Activated T-helper 17 cell treated with anti-CD3 and anti-CD28 coated beads, Interleukin-2, amount 50 U/mL, for 72 hours (primary cell): ENCODE results near the gene BAHCC1. TPM values are rescaled to one million over a fixed set of nuclear protein-coding genes. Genes with fewer than 3 reads are reported as not detected.

Source experiments
- ATAC-seq: fragments of 150-1000 bp; cut with Tn5 transposase; replicated peaks from 2 replicates; pipeline ENCODE4 v1.10.0; 2021; ENCODE audit warnings: mild to moderate bottlenecking, moderate library complexity
- H3K27ac Mint-ChIP-seq: one replicate; pipeline ENCODE4 v1.8.0; 2022; ENCODE audit warnings: mixed read lengths
- H3K27me3 Mint-ChIP-seq: one replicate; pipeline ENCODE4 v1.8.0; 2022; ENCODE audit warnings: mixed read lengths
- H3K36me3 Mint-ChIP-seq: one replicate; pipeline ENCODE4 v1.8.0; 2022; ENCODE audit warnings: low read depth, mild to moderate bottlenecking, mixed read lengths
- H3K4me1 Mint-ChIP-seq: one replicate; pipeline ENCODE4 v1.8.0; 2022; ENCODE audit warnings: mixed read lengths
- H3K4me3 Mint-ChIP-seq: one replicate; pipeline ENCODE4 v1.8.0; 2022; ENCODE audit warnings: mild to moderate bottlenecking, mixed read lengths
- H3K9me3 Mint-ChIP-seq: one replicate; pipeline ENCODE4 v1.8.0; 2022; ENCODE audit warnings: mixed read lengths
- total RNA-seq, 2 donors: library from RNA; stranded (reverse); gene quantifications; one replicate each; pipeline ENCODE4 v1.2.3, GENCODE V29; 2022

The BAHCC1 gene
- total RNA-seq, 2 donors from 2014 or later, result 0.26 TPM; not detected in 1

DNA sequence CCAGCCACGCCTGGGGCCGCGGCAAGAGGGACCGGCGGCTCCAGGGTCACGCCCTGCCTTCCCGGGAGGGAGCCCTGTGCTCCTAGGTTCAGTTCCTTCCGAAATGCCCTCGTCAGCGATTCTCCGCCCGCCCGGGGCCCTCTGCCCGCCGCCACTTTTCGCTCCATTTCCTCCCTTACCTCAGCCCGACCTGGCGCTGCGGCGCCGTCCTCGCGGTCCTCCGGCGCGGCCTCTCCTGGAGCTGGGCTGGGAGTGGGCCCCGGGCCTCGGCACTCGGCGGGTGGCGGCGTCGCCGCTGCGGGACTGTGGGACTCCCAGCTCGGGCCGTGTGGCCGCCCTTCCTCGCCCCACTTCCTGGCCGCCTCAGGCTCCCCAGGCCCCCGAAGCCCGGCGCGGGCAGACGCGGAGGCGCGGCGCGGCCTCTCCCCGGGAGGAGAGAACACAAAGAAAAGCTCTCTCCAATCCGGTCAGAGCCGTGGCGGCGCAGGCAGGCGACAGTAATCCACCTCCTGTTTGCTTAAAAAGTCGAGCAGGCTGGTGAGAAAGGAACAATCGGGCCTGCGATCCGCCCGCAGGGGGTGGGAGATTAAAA lies 1.6 kb downstream of the BAHCC1 start:
- Mint-ChIP-seq H3K4me3 (no peak overlapping the region), H3K9me3 (no peaks in the 10 kb centered on the region), H3K4me1 (peaks cover 8% of the 10 kb centered on the region), H3K36me3 (peaks cover 24% of the 10 kb centered on the region), H3K27me3 (peaks cover 43% of the 10 kb centered on the region), H3K27ac (no peak overlapping the region)
- no peak for ATAC-seq

DNA sequence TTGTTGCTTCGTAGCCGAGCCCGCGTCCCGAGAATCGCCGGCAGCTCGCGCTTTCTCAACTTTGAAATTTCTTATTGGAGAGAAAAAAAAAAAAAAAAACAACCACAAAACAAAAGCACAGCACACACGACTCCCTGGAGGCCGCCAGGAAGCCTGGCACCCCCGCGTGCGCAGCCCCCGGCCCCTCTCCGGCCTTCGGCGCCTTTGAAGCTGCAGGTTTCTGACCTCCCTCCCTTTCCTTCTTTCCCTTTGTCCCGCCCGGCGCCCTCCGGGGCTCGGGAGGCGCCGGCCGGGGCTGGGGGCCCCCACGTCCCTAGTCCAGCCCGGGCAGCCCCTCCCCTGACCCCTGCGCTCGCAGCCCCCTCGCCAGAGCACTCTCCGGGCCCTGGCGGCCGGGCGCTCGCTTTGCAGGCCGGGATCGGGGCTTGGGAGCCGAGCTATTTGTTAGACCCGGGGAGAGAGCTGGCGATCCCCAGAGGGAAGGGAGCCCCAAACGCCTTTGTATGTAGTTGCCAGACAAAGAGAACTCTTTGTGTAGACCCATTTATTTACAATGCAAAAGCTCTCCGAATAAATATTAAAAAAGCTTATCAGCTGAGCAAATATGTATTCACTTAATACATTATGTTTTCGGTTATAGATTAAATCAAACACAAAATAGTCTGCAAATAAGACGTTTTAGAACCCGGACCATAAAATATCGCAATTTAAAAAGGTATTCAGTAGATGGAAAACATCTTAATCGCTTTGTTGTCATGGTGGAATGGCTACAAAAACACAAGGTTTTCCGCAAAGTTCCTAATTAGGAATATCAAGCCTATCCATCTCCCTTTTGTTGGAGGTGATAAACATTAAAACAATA lies 2.3 kb downstream of the BAHCC1 start:
- H3K4me1 Mint-ChIP-seq, result peaks cover 8% of the 10 kb centered on the region
- no peaks in the 10 kb centered on the region for H3K9me3 Mint-ChIP-seq
- peaks cover 24% of the 10 kb centered on the region for H3K36me3 Mint-ChIP-seq
- ATAC-seq, result no peak
- H3K27me3 Mint-ChIP-seq, result peaks cover 43% of the 10 kb centered on the region
- H3K4me3 Mint-ChIP-seq, result peak overlapping the region; percentile 79
- H3K27ac Mint-ChIP-seq, result peak overlapping the region; percentile 28

DNA sequence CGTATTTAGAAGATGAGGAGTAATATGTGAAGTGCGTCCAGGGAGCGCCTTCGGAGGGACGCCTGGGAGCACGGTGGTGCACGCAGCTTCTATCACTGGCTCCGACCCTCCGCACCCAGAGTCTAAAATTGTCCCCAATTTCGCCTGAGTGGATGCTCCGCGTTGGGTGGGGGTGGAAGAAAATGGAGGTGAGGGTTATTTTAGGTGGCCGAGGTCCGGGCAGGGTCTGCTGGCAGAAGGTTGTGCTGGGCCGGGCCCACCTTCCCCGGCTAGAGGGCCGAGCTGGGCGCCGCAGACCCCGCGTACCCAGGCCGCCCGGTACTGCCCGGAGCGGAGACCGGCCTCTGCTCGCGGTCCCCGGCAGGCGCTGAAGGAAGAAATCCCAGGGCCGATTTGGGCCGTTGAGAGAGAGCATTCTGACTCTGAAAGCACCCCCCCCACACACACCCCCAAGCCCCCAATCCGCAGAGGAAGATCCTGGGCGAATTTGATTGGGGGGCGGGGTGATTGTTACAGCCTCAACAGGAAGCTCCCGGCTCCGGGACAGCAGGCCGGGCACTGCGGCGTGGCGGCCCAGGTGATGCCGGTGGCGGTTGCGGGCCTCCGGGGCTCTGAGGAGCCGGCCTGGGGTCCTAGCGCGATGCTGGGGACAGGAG lies 3.0 kb downstream of the BAHCC1 start:
- Mint-ChIP-seq H3K36me3 (peaks cover 24% of the 10 kb centered on the region), H3K27me3 (peaks cover 50% of the 10 kb centered on the region), H3K27ac (peak overlapping the region; percentile 28), H3K4me1 (peaks cover 8% of the 10 kb centered on the region), H3K9me3 (no peaks in the 10 kb centered on the region), H3K4me3 (peak overlapping the region; percentile 79)
- ATAC-seq, result no peak

DNA sequence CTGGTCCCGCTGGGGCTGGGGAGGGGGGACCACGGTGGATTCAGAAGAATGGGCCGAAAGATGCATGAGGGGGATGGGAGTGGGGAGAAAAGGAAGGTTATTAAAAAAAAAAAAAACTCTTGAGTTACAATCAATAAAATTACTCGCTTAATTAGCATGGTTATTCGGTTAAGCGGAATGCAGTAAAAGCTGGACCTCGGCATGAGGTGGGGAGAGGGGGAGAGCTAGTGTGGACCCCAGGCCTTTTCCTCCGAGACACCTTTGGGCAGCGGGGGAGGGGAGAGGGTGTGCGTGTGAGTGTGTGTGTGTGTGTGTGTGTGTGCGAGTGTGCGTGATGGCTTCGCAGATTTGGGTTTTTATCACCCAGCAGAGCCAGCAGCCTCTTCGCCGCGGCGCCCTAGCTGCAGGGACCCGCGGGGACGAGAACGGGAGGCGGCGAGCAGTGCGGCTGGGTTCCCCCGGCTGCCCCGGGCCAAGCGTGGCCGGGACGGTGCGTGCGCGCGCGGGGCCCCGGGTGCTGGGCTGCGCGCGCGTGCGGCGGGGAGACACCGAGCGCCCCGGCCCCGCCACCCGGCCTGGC lies 3.7 kb downstream of the BAHCC1 start:
- H3K4me1 Mint-ChIP-seq, result peaks cover 8% of the 10 kb centered on the region
- H3K27ac Mint-ChIP-seq, result no peak overlapping the region
- H3K4me3 Mint-ChIP-seq, result peak overlapping the region; percentile 79
- H3K9me3 Mint-ChIP-seq, result no peaks in the 10 kb centered on the region
- no peak for ATAC-seq
- peaks cover 23% of the 10 kb centered on the region for H3K36me3 Mint-ChIP-seq
- peaks cover 50% of the 10 kb centered on the region for H3K27me3 Mint-ChIP-seq

DNA sequence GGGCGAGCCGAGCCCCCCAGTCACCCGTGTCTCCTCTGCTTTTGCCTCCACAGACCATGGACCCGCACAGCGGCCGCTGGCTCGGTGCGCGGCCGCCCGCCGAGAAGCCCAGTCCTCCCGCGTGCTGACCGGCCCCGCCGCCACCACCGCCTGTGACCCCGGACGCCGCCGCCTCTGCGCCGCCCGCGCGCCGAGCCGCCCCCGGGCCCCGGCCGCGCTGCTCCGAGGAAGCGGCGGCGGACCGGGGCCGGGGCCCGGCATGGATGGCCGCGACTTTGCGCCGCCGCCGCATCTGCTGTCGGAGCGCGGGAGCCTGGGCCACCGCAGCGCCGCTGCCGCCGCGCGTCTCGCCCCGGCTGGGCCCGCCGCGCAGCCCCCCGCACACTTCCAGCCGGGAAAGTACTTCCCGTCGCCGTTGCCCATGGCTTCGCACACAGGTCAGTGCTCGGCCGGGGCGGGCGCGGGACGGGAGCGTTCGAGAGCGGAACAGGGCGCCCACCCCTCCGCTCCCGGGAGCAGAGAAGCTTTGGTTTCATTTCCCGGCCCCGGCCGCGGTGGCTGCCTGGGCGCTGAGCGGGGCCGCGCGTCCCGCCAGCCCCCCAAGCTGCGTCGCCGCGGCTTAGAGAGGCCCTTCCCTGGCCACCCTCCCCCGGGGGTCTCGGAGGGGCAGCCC lies 4.4 kb downstream of the BAHCC1 start:
- no peaks in the 10 kb centered on the region for H3K9me3 Mint-ChIP-seq
- ATAC-seq, result no peak
- no peak overlapping the region for H3K27ac Mint-ChIP-seq
- H3K4me1 Mint-ChIP-seq, result peaks cover 8% of the 10 kb centered on the region
- peak overlapping the region; percentile 60 for H3K4me3 Mint-ChIP-seq
- peaks cover 48% of the 10 kb centered on the region for H3K27me3 Mint-ChIP-seq
- peaks cover 17% of the 10 kb centered on the region for H3K36me3 Mint-ChIP-seq

DNA sequence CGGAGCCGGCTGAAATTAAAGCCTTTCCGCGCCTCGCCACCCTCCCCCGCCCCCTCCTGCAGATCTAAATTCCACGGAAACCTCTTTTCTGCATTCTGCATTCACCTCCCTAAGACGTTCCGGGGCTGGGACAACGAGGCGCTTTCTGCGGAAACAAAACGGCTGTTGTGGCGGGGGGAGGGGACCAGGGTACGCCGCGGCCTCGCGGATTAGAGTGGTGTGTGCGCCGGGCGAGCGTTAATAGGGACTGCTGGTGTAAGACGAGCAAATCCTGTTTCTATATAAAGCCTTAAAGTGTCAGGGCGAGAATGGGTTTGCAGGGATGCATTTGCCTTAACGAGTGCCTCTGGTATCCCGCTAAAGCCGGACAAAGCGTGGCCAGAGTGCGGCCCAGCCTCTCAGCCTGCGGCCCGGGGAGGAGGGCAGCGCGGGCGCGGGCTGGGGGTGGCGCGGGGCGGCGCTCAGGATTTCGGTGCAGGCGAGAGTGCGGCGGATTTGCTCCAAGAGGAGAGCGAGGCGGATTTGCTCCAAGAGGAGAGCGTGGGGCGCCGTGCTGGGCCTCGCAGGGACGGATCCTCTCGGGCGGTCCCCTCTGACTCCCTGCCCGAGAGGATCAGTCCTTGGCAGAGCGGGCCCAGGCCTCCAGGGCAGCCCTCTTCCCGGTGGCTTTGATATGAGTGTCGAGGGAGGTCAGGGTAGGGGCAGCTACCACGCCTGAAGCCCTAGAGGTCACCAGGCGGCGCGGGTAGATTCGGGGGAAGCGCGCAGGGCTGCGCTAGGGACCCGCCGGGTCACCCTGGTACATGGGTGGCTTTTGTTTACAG lies 5.1 kb downstream of the BAHCC1 start:
- H3K27me3 Mint-ChIP-seq, result peaks cover 44% of the 10 kb centered on the region
- no peak overlapping the region for H3K27ac Mint-ChIP-seq
- H3K36me3 Mint-ChIP-seq, result peaks cover 12% of the 10 kb centered on the region
- ATAC-seq, result no peak
- peak overlapping the region; percentile 60 for H3K4me3 Mint-ChIP-seq
- no peaks in the 10 kb centered on the region for H3K9me3 Mint-ChIP-seq
- peaks cover 4% of the 10 kb centered on the region for H3K4me1 Mint-ChIP-seq

DNA sequence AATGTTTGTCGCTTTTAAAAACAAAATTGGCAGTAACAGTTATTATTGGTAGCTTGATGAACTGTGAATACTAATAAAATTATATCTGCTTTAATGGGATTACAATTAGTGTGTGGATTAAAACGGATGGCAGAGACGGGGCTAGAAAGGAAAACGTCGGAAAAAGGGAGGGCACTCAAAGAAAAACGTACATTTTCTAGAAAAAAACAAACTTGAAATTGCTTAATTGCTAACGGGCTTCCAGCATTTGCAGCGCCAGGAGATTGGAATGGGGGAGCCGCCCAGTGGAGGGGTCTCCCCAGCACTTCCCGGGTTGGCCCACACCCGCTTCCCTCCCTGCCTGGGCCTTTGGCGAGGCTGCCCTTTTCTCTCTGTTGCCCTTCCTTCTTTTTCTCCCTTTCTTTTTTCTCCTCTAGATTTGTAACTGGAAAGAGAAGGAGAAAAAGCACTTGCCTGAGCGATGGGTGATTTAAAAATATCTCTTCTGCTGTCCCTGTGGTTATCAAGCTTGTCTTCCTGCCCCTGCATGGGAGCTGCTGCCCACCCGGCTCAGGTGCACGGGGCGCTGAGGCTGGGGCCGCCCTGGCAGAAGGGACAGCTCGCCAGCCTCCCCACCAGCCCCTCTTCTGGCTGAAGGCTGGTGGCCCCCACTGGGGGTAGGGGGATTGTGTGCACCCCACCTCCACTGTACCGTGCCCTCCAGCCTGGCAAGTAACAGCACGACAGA lies 5.9 kb downstream of the BAHCC1 start:
- no peak overlapping the region for H3K4me3 Mint-ChIP-seq

DNA sequence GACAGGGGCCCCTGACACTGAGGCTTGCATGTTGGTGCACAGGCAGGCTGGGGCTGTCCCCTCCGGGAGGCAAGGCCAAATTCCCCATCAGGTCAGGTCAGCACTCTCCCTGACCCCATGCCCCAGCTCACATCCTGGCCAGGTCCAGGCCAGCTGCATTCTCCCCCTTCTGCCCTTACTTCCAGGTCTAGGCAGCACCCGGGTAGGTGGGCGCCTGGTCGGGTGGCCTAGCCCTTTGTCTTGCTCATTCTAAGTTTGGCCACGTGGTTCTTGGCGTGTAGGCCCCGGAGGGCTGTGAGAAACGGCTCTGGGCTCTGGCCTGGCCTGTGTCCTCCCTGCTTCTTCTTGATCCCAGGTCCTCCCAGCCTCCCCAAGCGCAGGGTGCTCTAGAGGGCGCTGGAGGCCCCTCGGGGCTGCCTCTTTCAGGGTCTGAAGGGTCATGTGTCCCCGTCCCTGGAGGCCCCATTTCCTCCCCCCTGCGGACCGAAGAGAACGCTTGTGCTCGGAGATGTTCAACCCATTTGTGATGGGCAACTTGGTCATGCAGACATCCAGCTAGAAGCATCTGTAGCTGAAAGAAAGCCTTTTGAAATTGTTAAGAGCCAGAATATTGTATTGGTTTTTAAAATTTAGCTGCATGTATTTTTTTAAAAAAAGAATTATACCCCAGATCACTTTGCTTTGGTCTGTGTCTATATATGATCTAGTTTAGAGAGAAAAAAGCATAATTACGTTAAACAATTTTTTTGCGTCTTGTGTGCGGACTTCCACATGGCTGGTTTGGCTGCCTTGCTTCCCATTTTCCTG lies 6.7 kb downstream of the BAHCC1 start:
- H3K4me3 Mint-ChIP-seq, result no peak overlapping the region
- H3K27me3 Mint-ChIP-seq, result peaks cover 52% of the 10 kb centered on the region
- H3K27ac Mint-ChIP-seq, result no peak overlapping the region
- H3K9me3 Mint-ChIP-seq, result no peaks in the 10 kb centered on the region
- no peak for ATAC-seq
- H3K36me3 Mint-ChIP-seq, result peaks cover 11% of the 10 kb centered on the region
- H3K4me1 Mint-ChIP-seq, result peaks cover 4% of the 10 kb centered on the region

More for the DNA sequence above, 5.9 kb downstream of the BAHCC1 start:
- no peaks in the 10 kb centered on the region for H3K9me3 Mint-ChIP-seq
- H3K36me3 Mint-ChIP-seq, result peaks cover 11% of the 10 kb centered on the region
- peaks cover 4% of the 10 kb centered on the region for H3K4me1 Mint-ChIP-seq
- no peak for ATAC-seq
- peaks cover 52% of the 10 kb centered on the region for H3K27me3 Mint-ChIP-seq
- no peak overlapping the region for H3K27ac Mint-ChIP-seq

DNA sequence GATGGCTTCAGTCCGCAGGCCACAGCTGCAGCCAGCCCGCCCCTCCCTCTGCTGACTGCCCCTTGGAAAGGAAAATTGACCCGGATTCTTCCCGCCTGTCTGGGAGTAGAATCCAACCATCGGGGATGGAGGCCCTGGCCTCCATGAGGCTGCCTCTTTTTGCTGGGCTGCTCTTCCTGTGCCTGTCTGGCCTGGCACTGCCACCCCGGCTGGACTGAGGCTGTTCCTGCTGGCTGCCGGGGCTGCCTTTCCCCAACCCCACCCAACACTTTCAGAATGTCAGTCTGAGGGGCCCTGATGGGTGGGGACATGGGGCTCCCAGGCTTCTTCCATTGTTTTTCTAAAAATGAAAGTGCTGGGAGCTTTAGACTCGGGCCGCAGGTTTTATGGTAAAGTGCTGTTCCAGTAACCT lies 7.3 kb downstream of the BAHCC1 start:
- Mint-ChIP-seq H3K27ac (no peak overlapping the region), H3K36me3 (peaks cover 11% of the 10 kb centered on the region), H3K27me3 (peaks cover 52% of the 10 kb centered on the region), H3K4me1 (peaks cover 4% of the 10 kb centered on the region), H3K4me3 (no peak overlapping the region), H3K9me3 (no peaks in the 10 kb centered on the region)
- no peak for ATAC-seq

DNA sequence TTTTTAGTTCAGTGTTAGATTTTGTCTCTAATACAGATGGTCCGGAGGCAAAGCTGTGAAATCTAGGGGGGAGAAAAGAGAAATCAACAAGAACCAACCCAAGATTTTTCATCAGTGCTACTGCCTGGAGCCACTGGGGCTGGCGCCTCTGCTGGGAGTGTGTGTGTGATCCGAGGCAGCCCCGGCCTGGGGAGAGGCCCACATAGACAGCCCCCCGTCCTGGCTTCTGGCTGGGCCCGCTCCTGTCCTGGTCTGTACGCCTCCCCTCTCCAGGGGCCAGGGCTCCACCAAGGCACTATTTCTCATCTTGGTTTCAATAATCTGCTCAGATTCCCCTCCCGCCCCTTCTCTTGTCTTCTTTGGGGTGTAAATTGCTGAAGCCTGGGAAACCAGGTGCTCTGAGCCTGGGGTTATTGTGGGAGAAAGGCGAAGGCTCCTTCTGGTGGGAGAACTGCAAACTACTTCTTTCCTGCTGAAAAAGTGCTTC lies 7.8 kb downstream of the BAHCC1 start:
- H3K9me3 Mint-ChIP-seq, result no peaks in the 10 kb centered on the region
- H3K27ac Mint-ChIP-seq, result no peak overlapping the region
- no peak overlapping the region for H3K4me3 Mint-ChIP-seq
- H3K4me1 Mint-ChIP-seq, result peaks cover 4% of the 10 kb centered on the region
- H3K27me3 Mint-ChIP-seq, result peaks cover 52% of the 10 kb centered on the region
- ATAC-seq, result no peak
- H3K36me3 Mint-ChIP-seq, result peaks cover 7% of the 10 kb centered on the region

DNA sequence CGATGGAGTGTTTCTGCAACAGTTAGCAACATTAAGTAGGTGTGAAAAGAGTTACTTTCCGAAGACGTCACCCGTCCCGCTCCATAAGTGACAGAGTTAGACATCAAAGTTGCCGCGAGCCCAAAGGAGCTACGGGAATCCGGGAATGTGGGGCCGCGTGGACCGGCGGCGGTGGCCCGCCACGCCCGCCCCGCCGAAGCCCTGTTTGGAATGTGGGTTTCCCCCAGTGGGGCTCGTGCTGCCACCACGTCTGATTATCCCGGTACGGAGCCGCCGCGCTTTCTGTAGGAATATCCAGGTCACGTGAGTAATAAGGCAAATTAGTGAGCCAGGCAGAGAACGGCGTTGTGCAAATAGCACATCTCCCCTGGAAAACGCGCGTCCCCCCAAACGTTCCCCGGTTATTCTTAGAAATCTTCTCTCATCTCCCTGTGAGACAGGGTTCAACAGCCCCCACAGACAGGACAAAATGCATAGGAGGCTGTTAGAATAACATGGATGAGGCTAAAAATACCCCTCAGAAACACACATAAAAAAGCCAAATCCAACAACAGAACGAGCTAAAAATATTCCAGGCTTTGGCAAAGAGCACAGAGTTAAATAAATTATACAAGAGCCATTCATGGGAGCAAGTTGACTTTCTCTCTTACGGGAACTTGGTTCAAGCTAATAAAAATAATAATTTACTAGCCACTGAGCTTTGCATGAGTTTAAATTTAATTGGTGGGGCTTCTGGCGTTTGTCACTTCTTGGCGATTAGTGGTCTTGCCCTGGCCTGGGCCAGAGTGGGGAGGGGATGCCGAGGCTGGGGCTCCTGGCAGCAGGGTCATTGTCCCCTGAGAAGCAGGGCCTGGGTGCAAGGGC lies 8.6 kb downstream of the BAHCC1 start:
- peaks cover 2% of the 10 kb centered on the region for H3K36me3 Mint-ChIP-seq
- H3K9me3 Mint-ChIP-seq, result no peaks in the 10 kb centered on the region
- peaks cover 54% of the 10 kb centered on the region for H3K27me3 Mint-ChIP-seq
- no peak for ATAC-seq
- H3K4me3 Mint-ChIP-seq, result no peak overlapping the region
- H3K27ac Mint-ChIP-seq, result no peak overlapping the region
- peaks cover 1% of the 10 kb centered on the region for H3K4me1 Mint-ChIP-seq
